ENCODE measurements around the gene FOXC2.

DNA sequence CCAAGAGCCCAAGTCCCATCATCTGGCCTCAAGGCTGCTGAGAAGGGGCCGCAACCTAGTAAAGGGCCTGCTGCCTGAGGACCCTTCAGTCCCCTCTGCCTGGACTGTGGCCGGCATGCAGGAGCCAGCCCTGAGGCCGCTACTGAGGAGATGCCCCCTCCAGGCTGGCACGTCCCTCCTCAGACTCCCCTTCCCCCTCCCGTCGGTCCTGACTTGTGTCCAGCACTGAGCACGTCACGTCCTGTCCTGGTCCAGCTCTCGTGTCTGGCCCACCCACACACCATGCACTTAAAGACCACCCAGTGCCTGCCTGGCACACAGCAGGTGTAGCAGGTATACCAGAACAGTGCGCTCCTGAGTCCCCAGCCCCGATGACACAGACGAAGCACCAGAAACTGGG, 21.1 kb upstream of the FOXC2 start:
- TF ChIP-seq, protein P1, sequence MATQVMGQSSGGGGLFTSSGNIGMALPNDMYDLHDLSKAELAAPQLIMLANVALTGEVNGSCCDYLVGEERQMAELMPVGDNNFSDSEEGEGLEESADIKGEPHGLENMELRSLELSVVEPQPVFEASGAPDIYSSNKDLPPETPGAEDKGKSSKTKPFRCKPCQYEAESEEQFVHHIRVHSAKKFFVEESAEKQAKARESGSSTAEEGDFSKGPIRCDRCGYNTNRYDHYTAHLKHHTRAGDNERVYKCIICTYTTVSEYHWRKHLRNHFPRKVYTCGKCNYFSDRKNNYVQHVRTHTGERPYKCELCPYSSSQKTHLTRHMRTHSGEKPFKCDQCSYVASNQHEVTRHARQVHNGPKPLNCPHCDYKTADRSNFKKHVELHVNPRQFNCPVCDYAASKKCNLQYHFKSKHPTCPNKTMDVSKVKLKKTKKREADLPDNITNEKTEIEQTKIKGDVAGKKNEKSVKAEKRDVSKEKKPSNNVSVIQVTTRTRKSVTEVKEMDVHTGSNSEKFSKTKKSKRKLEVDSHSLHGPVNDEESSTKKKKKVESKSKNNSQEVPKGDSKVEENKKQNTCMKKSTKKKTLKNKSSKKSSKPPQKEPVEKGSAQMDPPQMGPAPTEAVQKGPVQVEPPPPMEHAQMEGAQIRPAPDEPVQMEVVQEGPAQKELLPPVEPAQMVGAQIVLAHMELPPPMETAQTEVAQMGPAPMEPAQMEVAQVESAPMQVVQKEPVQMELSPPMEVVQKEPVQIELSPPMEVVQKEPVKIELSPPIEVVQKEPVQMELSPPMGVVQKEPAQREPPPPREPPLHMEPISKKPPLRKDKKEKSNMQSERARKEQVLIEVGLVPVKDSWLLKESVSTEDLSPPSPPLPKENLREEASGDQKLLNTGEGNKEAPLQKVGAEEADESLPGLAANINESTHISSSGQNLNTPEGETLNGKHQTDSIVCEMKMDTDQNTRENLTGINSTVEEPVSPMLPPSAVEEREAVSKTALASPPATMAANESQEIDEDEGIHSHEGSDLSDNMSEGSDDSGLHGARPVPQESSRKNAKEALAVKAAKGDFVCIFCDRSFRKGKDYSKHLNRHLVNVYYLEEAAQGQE (IDR thresholded peaks at IDR 0.05; ENCODE audit: insufficient read depth in 1 of 2, low read depth in 2 of 2, low read length in 2 of 2), result no peak
- no peak for TF ChIP-seq POLR2AphosphoS5 (IDR thresholded peaks at IDR 0.05; ENCODE audit: low read depth, low read length)
- no peak for TF ChIP-seq TAF1 (IDR thresholded peaks at IDR 0.05; ENCODE audit: borderline replicate concordance, insufficient read depth, low read length)
- no peak for TF ChIP-seq SIN3A (IDR thresholded peaks at IDR 0.05; ENCODE audit: borderline replicate concordance, insufficient read depth, low read length)
- TF ChIP-seq FOXP2 (optimal IDR thresholded peaks at IDR 0.05; ENCODE audit: borderline replicate concordance, extremely low read depth, extremely low read length, insufficient read depth), result no peak

Data from PFSK-1 (cell line).